TTC549 (cell line): ENCODE measurements around the gene GASK1A.
"Not testable (repeated sequence)": the region's sequence is repeated elsewhere in the genome, so short reads cannot be mapped to it uniquely, and the experiment has no call there.

Source experiments
- FAIRE-seq: peaks from 2 replicates; lab custom pipeline; 2012; peaks lifted over from hg19 to GRCh38; lab: Jason Lieb, UNC

Gene GASK1A

DNA sequence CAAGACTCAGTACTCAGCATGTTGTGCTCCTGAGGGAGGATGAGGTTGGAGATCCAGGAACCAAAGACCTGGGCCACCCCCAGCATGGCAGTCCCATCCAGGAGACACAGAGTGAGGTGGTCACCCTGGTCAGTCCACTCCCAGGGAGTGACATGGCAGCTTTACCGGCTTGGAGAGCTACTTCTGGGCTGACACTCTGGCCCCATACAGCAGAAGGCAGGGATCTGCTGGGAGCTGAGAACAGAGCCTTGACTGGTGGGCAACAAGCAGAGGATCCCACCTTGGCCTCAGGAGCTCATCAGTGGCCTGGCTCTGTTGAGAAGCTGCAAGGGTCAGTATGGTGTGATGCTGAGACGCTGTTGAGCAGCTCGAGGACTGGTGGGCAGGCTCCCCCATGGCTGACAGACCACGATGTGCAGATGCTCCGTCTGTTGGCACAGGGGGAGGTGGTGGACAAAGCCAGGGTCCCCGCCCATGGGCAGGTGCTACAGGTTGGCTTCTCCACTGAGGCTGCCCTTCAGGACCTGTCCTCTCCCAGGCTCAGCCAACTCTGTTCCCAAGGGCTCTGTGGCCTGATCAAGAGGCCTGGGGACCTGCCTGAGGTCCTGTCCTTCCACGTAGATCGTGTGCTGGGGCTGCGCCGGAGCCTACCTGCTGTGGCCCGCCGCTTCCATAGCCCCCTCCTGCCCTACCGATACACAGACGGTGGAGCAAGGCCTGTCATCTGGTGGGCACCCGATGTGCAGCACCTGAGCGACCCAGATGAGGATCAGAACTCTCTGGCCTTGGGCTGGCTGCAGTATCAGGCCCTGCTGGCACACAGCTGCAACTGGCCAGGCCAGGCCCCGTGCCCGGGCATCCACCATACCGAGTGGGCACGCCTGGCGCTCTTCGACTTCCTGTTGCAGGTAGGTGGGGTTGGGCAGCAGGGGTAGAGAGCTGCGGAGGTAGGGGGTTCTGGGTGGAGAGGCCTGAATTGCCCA lies 53.8 kb downstream of the GASK1A start:
- FAIRE-seq, result no peak

GRCh38 chr3:43034200-43034599 lies 55.1 kb downstream of the GASK1A start:
- no peak for FAIRE-seq

DNA sequence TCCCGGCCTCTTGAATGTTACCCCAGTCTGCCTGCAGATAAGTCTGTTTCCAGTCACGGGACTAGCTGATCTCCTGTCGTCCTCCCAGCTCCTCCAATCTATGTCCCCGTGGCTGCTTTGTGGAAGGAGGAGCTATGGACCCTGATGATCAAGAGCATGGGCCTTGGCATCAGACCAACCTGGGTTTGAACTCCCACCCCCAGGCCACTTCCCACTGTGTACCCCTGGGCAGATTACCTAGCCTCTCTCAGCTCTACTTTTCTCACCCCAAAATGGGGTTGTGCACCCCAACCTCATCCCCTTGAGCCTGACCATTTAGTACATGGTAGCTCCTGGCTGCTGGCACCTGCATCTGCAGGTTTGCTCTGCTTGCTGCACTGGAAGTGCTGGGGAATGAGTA lies 55.8 kb downstream of the GASK1A start:
- FAIRE-seq, result no peak

DNA sequence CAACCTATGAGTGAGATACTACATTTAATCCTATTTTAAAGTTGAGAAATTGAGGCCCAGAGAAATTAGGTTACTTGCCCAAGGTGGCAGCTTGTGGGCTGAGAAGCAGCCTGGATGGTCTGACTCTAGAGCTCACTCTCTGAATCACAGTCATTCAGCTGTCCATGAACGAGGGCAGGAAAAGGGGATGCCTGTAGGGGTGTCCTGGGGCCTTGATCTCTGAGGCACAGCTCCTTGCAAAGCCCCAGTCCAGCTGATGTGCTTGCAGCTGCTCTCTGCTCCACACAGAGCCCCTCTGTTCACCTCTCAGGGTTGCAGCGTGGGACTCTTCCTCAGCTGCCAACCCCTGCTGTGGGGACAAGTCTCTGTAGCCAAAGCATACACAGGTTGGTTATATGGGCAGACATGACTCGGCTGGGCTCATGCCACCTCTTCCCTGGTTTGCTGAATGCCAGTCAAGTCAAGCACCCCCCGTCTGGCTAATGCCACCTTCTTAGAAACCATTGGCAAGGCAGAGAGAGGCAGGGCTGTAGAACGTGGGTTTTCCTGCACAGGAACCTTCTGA lies 56.8 kb downstream of the GASK1A start:
- FAIRE-seq, result no peak

GRCh38 chr3:43036621-43037423 lies 57.7 kb downstream of the GASK1A start:
- no peak for FAIRE-seq

- no peak for FAIRE-seq
Measured at GRCh38 chr3:43038010-43038409, 58.9 kb downstream of the GASK1A start.

DNA sequence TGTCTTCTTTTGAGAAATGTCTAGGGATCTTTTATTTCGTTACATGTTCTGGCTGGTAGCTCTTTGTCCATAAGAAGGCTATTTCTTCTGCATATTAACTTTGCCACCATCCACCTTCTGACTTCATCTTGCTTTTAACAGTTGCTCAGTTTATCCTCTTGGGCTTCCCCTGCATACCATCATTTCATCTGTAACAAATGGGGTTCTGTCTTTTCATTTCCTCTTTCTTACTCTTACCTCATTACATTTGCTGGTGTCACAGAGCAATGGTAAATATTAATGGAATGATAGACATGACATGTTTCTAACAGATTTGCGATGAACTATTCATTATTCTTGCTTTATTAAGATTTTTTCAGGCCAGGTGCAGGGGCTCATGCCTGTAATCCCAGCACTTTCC lies 62.4 kb downstream of the GASK1A start:
- FAIRE-seq, result no peak

DNA sequence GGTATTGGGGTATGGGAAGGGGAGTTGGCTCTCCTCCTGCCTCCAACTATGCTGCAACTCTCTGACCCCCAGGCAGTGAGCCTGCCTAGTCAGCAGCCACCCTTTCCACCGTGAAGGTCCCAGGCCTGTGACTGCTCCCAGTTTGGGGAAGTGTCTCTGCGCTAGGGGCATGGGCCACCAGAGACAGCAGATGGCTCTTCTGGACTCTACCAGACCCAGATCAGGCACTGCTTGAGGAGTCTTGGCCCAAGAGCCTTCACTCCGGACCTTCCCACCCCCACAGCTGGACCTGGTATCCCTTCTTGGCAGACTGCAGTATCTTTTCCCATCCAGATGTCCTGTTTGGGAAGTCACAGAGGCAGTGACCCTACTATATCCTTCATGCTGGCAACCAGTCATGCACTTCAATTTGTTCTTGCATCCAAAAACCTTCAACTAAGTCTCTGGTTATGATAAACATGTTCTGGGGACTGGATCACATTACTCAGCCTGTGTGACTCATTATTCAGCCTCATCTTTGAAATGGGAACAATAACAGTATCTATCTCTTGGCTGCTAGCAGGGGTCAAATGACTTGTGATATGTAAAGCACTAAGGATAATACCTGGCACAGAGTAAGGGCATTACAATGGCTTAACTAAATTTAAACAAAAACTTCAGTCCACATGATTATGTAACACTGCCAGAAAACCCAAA lies 64.1 kb downstream of the GASK1A start:
- FAIRE-seq, result no peak

DNA sequence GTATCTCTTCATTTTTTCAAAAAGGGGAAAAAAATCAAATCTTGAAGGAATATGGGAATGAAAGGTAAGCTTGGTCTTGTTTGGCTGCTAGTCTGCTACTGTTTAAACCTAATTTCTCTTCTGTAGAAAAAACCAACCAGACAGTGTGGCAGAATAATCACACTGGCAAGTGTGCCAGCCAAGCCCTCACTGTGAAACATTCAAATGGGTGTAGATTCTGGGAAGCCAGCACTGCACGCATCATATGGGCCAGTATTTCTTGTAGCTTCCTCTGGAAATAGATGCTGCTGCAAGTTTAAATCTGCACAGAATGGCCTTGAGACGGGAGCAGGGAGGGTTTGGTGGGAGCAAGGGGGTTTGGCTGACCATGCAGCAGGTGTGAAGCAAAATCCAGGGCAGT lies 64.7 kb downstream of the GASK1A start:
- no peak for FAIRE-seq

GRCh38 chr3:43045079-43045478 lies 66.0 kb downstream of the GASK1A start:
- not testable (repeated sequence) for FAIRE-seq

DNA sequence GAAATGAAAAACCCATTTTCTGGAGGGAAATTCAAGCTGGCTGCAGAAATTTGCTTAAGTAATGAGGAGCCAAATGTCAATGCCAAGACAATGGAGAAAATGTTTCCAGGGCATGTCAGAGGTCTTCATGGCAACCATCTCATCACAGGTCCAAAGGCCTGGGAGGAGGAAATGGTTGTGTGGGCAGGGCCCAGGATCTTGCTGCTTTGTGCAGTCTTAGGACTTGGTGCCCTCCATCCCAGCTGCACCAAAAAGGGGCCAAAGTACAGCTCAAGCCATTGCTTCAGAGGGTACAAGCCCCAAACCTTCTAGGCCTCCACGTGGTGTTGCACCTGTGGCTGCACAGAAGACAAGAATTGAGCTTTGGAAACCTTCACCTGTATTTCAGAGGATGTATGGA lies 67.5 kb downstream of the GASK1A start:
- FAIRE-seq, result no peak

GRCh38 chr3:43048470-43048869 lies 69.4 kb downstream of the GASK1A start:
- no peak for FAIRE-seq

DNA sequence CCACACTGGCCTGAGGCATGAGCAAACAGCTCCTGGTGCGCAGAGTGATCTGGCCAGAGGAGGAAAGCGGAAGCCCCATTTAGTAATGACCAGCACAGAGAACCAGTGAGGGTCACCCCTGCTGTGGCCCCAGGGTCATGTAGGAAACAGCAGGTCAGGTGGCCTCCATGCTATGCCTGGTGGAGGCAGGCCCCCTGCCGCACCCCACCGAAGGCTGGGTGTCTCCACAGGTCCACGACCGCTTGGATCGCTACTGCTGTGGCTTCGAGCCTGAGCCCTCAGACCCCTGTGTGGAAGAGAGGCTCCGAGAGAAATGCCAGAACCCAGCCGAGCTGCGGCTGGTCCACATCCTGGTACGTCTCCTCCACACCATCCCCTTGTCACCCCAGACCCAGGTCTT lies 74.2 kb downstream of the GASK1A start:
- no peak for FAIRE-seq

DNA sequence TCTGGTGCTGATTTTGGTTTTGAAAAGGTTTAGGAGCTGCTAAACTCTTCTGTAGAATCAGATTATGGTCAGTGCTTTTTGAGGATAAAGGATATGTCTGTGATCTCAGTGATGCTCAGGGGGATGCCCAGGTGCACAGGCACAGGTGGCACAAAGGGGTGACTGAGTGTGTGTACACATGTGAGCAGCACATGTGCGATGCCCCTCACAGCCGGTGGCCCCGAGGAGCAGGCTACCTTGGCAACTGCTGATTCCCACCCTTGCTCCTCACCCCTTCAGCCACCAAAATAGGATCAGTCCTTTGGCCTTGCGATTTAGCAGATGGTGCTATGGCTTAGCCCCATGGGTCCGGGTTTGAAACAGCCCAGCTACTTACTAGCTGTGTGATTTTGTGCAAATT lies 75.6 kb downstream of the GASK1A start:
- FAIRE-seq, result no peak

DNA sequence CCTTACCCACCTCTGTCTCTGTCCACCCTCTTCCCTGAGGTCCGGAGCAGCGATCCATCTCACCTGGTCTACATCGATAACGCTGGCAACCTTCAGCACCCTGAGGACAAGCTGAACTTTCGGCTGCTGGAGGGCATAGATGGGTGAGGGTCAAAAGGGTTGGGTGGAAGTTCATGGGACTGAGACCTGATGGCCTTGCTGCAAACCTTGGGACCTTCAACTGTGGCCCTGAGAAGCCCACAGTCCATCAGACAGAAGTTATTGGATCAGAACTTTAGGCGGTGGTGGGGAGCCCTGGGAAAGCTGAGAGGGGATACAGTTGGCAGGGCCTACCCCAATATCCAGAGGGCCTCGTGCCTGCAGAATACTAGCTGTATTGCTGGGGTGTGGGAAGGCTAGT lies 76.3 kb downstream of the GASK1A start:
- FAIRE-seq, result no peak

GRCh38 chr3:43055806-43056770 lies 77.0 kb downstream of the GASK1A start:
- FAIRE-seq, result no peak

GRCh38 chr3:43059456-43059855 lies 80.3 kb downstream of the GASK1A start:
- no peak for FAIRE-seq

DNA sequence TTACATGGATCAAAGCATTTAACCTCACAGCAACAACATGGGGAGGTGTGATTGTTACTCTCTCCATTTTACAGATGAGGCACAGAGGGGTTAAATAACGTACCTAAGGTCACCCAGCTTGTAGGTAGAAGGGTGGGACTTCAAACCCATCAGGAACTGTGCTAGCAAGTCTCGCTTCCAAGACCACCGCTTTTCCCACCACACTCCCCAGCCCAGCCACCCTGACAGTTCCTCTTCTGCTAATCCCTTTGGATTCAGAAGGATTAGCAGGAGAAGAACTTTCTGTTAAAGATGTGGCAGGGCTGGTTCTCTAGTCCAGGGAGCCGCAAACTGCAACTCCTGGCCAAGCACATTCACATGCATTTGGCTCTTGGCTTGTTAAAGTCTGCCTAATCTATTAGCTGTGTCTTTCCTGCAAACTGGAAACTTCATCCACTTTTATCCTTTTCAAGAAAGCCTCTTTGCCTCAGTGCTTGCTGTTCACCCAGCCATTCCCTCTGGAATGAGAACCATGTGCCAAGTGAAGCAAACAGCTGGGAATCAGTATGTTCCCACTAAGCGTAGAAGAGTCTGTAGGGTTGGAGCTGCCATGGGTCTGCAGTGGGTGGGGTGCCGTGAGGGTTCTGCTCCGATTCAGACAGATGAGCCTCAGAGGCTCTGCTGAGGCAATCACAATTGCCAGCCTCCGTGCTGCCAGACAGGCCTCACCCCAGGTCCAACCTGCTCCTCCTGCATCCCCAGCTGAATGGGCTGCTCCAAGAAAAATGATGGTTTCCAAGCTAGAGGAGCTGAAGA lies 82.2 kb downstream of the GASK1A start:
- no peak for FAIRE-seq

- no peak for FAIRE-seq
Measured at GRCh38 chr3:43062040-43062563, 83.0 kb downstream of the GASK1A start.

DNA sequence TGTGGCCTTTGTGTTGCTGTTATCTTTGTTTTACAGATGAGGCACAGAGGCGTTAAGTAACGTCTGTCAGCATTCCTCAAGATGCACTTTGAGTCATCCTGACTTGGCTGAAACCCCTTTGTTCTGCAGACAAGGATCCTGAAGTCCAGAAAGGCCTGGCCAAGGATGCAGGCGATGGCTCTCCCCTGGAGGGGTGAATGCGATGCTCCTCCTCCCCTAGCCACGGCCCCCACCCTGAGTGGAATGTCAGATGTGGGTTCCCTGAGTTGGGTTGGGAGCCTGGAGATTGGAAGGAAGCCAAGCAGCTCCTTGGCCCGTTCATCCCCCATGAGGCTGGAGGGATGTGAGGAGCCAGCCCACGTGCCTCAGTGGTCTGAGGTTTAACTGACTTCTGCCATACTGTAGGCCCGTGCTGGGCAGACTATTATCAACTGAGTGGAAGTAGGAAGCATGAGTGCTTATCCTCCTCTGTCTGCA lies 83.5 kb downstream of the GASK1A start:
- no peak for FAIRE-seq
